ENCODE results near the gene RNASE11. TPM values are rescaled to one million over a fixed set of nuclear protein-coding genes. Genes with fewer than 3 reads are reported as not detected.

RNASE11 gene
- total and polyA plus RNA-seq, 2 donors (not counting 1 experiment from before 2014, with no cell fraction given) = not detected

- Histone ChIP-seq H3K4me1 (ENCODE audit: control insufficient read depth, extremely low read depth, insufficient read depth, low read length) (no peaks in the 10 kb centered on the region), H4K20me1 (ENCODE audit: control insufficient read depth, extremely low read depth, insufficient read depth, low read length) (no peaks in the 10 kb centered on the region), H3K27ac (ENCODE audit: insufficient read depth, low read length) (no peak overlapping the region), H3K9ac (ENCODE audit: insufficient read depth, low read length) (no peak overlapping the region), H3K4me2 (ENCODE audit: extremely low read depth, insufficient read depth, low read length) (no peak overlapping the region), H3K79me2 (ENCODE audit: control insufficient read depth, insufficient read depth, low read length) (no peaks in the 10 kb centered on the region), H3K9me3 (ENCODE audit: control insufficient read depth, insufficient read depth, low read depth, low read length) (no peaks in the 10 kb centered on the region), H3K27me3 (ENCODE audit: control insufficient read depth, insufficient read depth, low read length) (no peaks in the 10 kb centered on the region), H3K36me3 (ENCODE audit: control insufficient read depth, insufficient read depth, low read length) (no peaks in the 10 kb centered on the region), H3K4me3 (replicated peaks in 1 of 4; ENCODE audit: control extremely low read depth in 1 of 4, insufficient read depth in 1 of 4, low read depth in 3 of 4, low read length in 4 of 4) (no peak overlapping the region), H2AFZ (ENCODE audit: low read length) (no peak overlapping the region)
- no peak for DNase-seq (ENCODE audit: low read depth in 2 of 2)
- TF ChIP-seq EZH2 (IDR thresholded peaks at IDR 0.05; ENCODE audit: low read length, missing control alignments) (no peak), CTCF (conservative IDR thresholded peaks at IDR 0.05 in 1 of 2, IDR thresholded peaks at IDR 0.05 in 1 of 2; ENCODE audit: low read depth in 1 of 2, low read length in 2 of 2) (no peak)
Measured at GRCh38 chr14:20539906-20540305, 47.9 kb downstream of the RNASE11 start.

Other genes with a start within 250 kb of the RNASE11 start
- 5.6 and 6.6 TPM in 2 replicates for gene PARP2, start 244.4 kb downstream of the RNASE11 start, total RNA-seq
- gene PARP2, start 244.4 kb downstream of the RNASE11 start, polyA plus RNA-seq = 16.9 and 28.7 TPM in 2 replicates
- 15.2 and 21.6 TPM in 2 replicates for gene TEP1, start 174.5 kb downstream of the RNASE11 start, total RNA-seq
- 7.4 and 10.5 TPM in 2 replicates for gene TEP1, start 174.5 kb downstream of the RNASE11 start, polyA plus RNA-seq
- 0.26 and 1.5 TPM in 2 replicates for gene KLHL33, start 151.8 kb downstream of the RNASE11 start, total RNA-seq
- gene KLHL33, start 151.8 kb downstream of the RNASE11 start, polyA plus RNA-seq = 0.09 and 0.17 TPM in 2 replicates
- gene OSGEP, start 133.2 kb downstream of the RNASE11 start, total RNA-seq = 29.5 and 34.0 TPM in 2 replicates
- gene OSGEP, start 133.2 kb downstream of the RNASE11 start, polyA plus RNA-seq = 18.1 and 26.2 TPM in 2 replicates
- gene APEX1, start 132.8 kb downstream of the RNASE11 start, total RNA-seq = 66.6 and 86.5 TPM in 2 replicates
- gene APEX1, start 132.8 kb downstream of the RNASE11 start, polyA plus RNA-seq = 187 and 278 TPM in 2 replicates
- gene PIP4P1, start 126.6 kb downstream of the RNASE11 start, total RNA-seq = 24.7 and 30.9 TPM in 2 replicates
- 34.9 and 39.5 TPM in 2 replicates for gene PIP4P1, start 126.6 kb downstream of the RNASE11 start, polyA plus RNA-seq
- gene PNP, start 118.6 kb downstream of the RNASE11 start, total RNA-seq = 4.4 and 6.9 TPM in 2 replicates
- 25.7 and 54.5 TPM in 2 replicates for gene PNP, start 118.6 kb downstream of the RNASE11 start, polyA plus RNA-seq
- not detected in 2 replicates for gene RNASE10, start 82.5 kb downstream of the RNASE11 start, total RNA-seq
- not detected in 2 replicates for gene RNASE10, start 82.5 kb downstream of the RNASE11 start, polyA plus RNA-seq
- not detected in 2 replicates for gene RNASE9, start 27.0 kb downstream of the RNASE11 start, total RNA-seq
- gene RNASE9, start 27.0 kb downstream of the RNASE11 start, polyA plus RNA-seq = not detected in 2 replicates
- not detected in 2 replicates for gene RNASE12, start 3.4 kb upstream of the RNASE11 start, total RNA-seq
- not detected in 2 replicates for gene RNASE12, start 3.4 kb upstream of the RNASE11 start, polyA plus RNA-seq
- not detected in 2 replicates for gene OR6S1, start 53.7 kb upstream of the RNASE11 start, total RNA-seq
- gene OR6S1, start 53.7 kb upstream of the RNASE11 start, polyA plus RNA-seq = not detected in 2 replicates
- gene RNASE4, start 96.6 kb upstream of the RNASE11 start, total RNA-seq = 20.0 and 22.1 TPM in 2 replicates
- gene RNASE4, start 96.6 kb upstream of the RNASE11 start, polyA plus RNA-seq = 25.0 and 43.9 TPM in 2 replicates
- 5.1 and 6.4 TPM in 2 replicates for gene ANG, start 100.8 kb upstream of the RNASE11 start, total RNA-seq
- 3.9 and 7.3 TPM in 2 replicates for gene ANG, start 100.8 kb upstream of the RNASE11 start, polyA plus RNA-seq
- gene EDDM3A, start 157.9 kb upstream of the RNASE11 start, total RNA-seq = not detected in 2 replicates
- gene EDDM3A, start 157.9 kb upstream of the RNASE11 start, polyA plus RNA-seq = not detected in 2 replicates
- not detected in 2 replicates for gene EDDM3B, start 180.4 kb upstream of the RNASE11 start, total RNA-seq
- gene EDDM3B, start 180.4 kb upstream of the RNASE11 start, polyA plus RNA-seq = not detected in 2 replicates
- gene RNASE6, start 193.3 kb upstream of the RNASE11 start, total RNA-seq = not detected in 2 replicates
- not detected in 2 replicates for gene RNASE6, start 193.3 kb upstream of the RNASE11 start, polyA plus RNA-seq
- gene RNASE1, start 214.8 kb upstream of the RNASE11 start, total RNA-seq = not detected in 2 replicates
- gene RNASE1, start 214.8 kb upstream of the RNASE11 start, polyA plus RNA-seq = not detected in 2 replicates